Sigmoid colon (tissue), 7 donors: ENCODE results near the gene PPM1E. TPM values are rescaled to one million over a fixed set of nuclear protein-coding genes. Genes with fewer than 3 reads are reported as not detected.

ENCODE experiments used
- DNase-seq: peaks from one replicate; pipeline ENCODE4 v3.0.0-alpha.2; 2019
- H3K27ac ChIP-seq, 4 donors: fragments of 200-600 bp; sonication (generic); one replicate each; pipeline ENCODE4 v1.5.1; 2016 to 2019; ENCODE audit warnings: mild to moderate bottlenecking in 1 of 4
- H3K27me3 ChIP-seq, 3 donors: fragments of 200-600 bp; sonication (generic); one replicate each; pipeline ENCODE4 v1.5.1; 2019; ENCODE audit warnings: mild to moderate bottlenecking in 1 of 3
- H3K36me3 ChIP-seq, 4 donors: fragments of 200-600 bp; sonication (generic); one replicate each; pipeline ENCODE4 v1.5.1; 2016 to 2019
- H3K4me1 ChIP-seq, 4 donors: fragments of 200-600 bp; sonication (generic); one replicate each; pipeline ENCODE4 v1.5.1; 2017 to 2019
- H3K4me3 ChIP-seq, 4 donors: fragments of 200-600 bp; sonication (generic); one replicate each; pipeline ENCODE4 v1.5.1; 2017 to 2019; ENCODE audit warnings: mild to moderate bottlenecking in 2 of 4, moderate library complexity in 1 of 4
- H3K9me3 ChIP-seq, 4 donors: fragments of 200-600 bp in 3 of 4; sonication (generic) in 3 of 4; one replicate each; pipeline versions ENCODE4 v1.5.1 to v1.6.1; 2013 to 2019
- EP300 ChIP-seq, 4 donors: sonication (generic); formaldehyde crosslinking; IDR thresholded peaks; one replicate each; pipeline ENCODE4 v1.6.1; 2017; ENCODE audit warnings: antibody characterized with exemption in 4 of 4
- POLR2A ChIP-seq, 2 donors: fragments of 450-650 bp; IDR thresholded peaks; one replicate each; pipeline ENCODE4 v1.6.1; 2016; ENCODE audit warnings: antibody characterized with exemption in 2 of 2, mild to moderate bottlenecking in 2 of 2, moderate library complexity in 2 of 2
- POLR2AphosphoS5 ChIP-seq, 4 donors: sonication (generic); formaldehyde crosslinking; IDR thresholded peaks; one replicate each; pipeline ENCODE4 v1.6.1; 2017; ENCODE audit warnings: antibody characterized with exemption in 4 of 4
- WGBS, 2 donors: extraction: QIAGEN DNeasy Blood & Tissue Kit; methylation state at CpG; one replicate each; pipeline ENCODE4 v1.1.7; 2013; 5-methylcytosine and 5-hydroxymethylcytosine counted together
- intact Hi-C: fragments of 100-400 bp; cut with DNase I; formaldehyde crosslinking; loops from one replicate; pipeline ENCODE4 v1.15.1; 2023
- polyA plus RNA-seq, 3 donors: library from polyadenylated mRNA; stranded (reverse); fragments of 200-250 nt; gene quantifications; one replicate each; pipeline ENCODE4 v1.2.3, GENCODE V29; 2013
- total RNA-seq, 4 donors: library from RNA; depleted of rRNA; stranded (reverse); fragments of >200 nt; gene quantifications; one replicate each; pipeline ENCODE4 v1.1.0, GENCODE V29; 2016
- TF ChIP-seq, protein P1 (sequence below), 4 experiments: fragments of 450-650 bp in 3 of 4; fragments of 200-600 bp in 1 of 4; IDR thresholded peaks; one replicate each; pipeline ENCODE4 v1.5.1; 2016 to 2019; ENCODE audit warnings: antibody characterized with exemption in 4 of 4, mild to moderate bottlenecking in 3 of 4, moderate library complexity in 2 of 4
- donor health status: healthy with polysubstance abuse.
- donor health status: Bipolar disorder and iron deficiency.
- donor health status: healthy.

Gene PPM1E
- total and polyA plus RNA-seq, 7 donors: 0.16 to 0.55 (median 0.36) TPM; not detected in 2

DNA sequence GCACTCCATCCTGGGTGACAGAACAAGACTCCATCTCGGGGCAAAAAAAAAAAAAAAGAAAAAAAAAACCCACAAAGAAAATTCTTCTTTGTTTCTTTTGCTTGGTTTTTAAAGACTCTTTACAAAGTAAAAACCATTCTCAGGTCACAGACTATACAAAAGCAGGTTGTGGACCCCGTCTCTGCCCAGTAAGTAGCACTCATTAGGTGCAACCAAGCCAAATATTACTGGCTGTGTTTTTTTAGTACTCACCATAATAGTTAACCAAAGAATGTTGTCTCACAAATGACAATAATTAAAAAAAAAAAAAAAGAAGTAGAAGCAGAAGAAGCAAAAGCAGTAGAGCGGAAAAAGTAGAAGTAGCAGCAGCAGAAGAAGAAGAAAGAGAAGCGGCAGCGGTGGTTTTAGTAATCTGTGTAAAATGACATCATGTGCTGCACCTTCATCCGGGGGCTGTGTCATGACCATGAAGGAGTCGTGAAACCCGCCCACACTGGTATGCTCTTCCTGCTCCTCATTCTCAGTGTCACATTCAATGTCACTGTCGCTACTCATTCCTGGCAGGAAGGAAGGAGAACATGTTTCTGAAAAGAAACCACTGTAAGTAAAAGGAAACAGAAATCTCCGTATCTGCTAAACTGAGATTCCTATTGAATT is 245.6 kb downstream of the PPM1E start:
- 48 to 83% methylated on average over 10 of the region's 10 CpGs for WGBS, 2 donors
- H3K4me3 ChIP-seq: no peak overlapping the region
- TF ChIP-seq, protein P1, sequence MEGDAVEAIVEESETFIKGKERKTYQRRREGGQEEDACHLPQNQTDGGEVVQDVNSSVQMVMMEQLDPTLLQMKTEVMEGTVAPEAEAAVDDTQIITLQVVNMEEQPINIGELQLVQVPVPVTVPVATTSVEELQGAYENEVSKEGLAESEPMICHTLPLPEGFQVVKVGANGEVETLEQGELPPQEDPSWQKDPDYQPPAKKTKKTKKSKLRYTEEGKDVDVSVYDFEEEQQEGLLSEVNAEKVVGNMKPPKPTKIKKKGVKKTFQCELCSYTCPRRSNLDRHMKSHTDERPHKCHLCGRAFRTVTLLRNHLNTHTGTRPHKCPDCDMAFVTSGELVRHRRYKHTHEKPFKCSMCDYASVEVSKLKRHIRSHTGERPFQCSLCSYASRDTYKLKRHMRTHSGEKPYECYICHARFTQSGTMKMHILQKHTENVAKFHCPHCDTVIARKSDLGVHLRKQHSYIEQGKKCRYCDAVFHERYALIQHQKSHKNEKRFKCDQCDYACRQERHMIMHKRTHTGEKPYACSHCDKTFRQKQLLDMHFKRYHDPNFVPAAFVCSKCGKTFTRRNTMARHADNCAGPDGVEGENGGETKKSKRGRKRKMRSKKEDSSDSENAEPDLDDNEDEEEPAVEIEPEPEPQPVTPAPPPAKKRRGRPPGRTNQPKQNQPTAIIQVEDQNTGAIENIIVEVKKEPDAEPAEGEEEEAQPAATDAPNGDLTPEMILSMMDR (IDR thresholded peaks at IDR 0.05): no peak
- no peak for TF ChIP-seq POLR2A (IDR thresholded peaks at IDR 0.05)
- peak in 1 of 4 donors; percentile 23 for TF ChIP-seq POLR2AphosphoS5 (IDR thresholded peaks at IDR 0.05)

DNA sequence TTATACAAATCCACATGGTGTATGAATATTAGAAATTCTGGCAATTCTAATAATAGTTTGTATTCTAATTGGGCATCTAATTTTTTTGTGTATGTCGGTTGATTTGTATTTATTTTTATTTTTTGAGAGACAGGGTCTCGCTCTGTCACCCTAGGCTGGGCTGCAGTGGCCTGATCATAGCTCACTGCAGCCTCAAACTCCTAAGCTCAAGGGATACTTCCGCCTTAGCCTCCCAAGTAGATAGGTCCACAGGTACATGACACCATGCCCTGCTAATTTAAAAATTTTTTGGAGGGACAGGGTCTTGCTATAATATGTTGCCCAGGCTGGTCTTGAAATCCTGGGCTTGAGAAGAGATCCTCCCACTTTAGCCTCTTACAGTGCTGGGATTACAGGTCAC is 246.5 kb downstream of the PPM1E start:
- no peaks in the 10 kb centered on the region for H3K9me3 ChIP-seq
- H3K36me3 ChIP-seq: peaks cover 0 to 41% (median 10%) of the 10 kb centered on the region in 4 donors
- no peak overlapping the region for H3K4me3 ChIP-seq
- no peak for DNase-seq
- no peaks in the 10 kb centered on the region for H3K27me3 ChIP-seq
- WGBS, 2 donors: 87 to 95% methylated on average over 3 of the region's 3 CpGs
- H3K4me1 ChIP-seq: peaks cover 0 to 3% (median 0%) of the 10 kb centered on the region in 4 donors
- intact Hi-C loops: no loop called here
- TF ChIP-seq POLR2AphosphoS5 (IDR thresholded peaks at IDR 0.05) (no peak), POLR2A (IDR thresholded peaks at IDR 0.05) (no peak), EP300 (IDR thresholded peaks at IDR 0.05) (no peak)
- TF ChIP-seq, protein P1 (IDR thresholded peaks at IDR 0.05): no peak
- no peak overlapping the region for H3K27ac ChIP-seq

More for the DNA sequence above, 245.6 kb downstream of the PPM1E start:
- Histone ChIP-seq H3K4me1 (peaks cover 0 to 3% (median 0%) of the 10 kb centered on the region in 4 donors), H3K27ac (no peak overlapping the region), H3K9me3 (no peaks in the 10 kb centered on the region), H3K27me3 (no peaks in the 10 kb centered on the region), H3K36me3 (peaks cover 0 to 41% (median 10%) of the 10 kb centered on the region in 4 donors)
- intact Hi-C loops: no loop called here
- no peak for DNase-seq

DNA sequence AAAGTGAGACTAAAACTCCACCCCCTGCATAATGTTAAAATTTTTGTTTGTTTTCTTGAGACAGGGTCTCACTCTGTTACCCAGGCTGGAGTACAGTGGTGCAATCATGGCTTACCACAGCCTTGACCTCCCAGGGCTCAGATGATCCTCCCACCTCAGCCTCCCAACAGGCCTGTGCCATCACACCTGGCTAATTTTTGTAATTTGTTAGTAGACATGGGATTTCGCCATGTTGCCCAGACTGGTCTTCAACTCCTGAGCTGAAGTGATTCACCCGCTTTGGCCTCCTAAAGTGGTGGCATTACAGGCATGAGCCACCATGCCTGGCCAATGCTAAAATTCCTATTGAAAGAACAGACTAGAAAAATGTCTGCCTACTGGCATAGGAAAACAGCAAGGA is 247.2 kb downstream of the PPM1E start:
- intact Hi-C loops: no loop called here
- Histone ChIP-seq H3K9me3 (no peaks in the 10 kb centered on the region), H3K4me1 (peaks cover 0 to 3% (median 0%) of the 10 kb centered on the region in 4 donors), H3K27ac (no peak overlapping the region), H3K4me3 (no peak overlapping the region), H3K27me3 (no peaks in the 10 kb centered on the region), H3K36me3 (peaks cover 0 to 39% (median 10%) of the 10 kb centered on the region in 4 donors)
- 98% methylated on average over 2 of the region's 2 CpGs for WGBS, 2 donors
- TF ChIP-seq, protein P1 (IDR thresholded peaks at IDR 0.05): no peak
- no peak for TF ChIP-seq POLR2A (IDR thresholded peaks at IDR 0.05)
- TF ChIP-seq EP300 (IDR thresholded peaks at IDR 0.05): no peak
- no peak for TF ChIP-seq POLR2AphosphoS5 (IDR thresholded peaks at IDR 0.05)
- no peak for DNase-seq

- Histone ChIP-seq H3K4me1 (peaks cover 0 to 3% (median 0%) of the 10 kb centered on the region in 4 donors), H3K36me3 (peaks cover 0 to 35% (median 7%) of the 10 kb centered on the region in 4 donors), H3K27ac (no peak overlapping the region), H3K9me3 (no peaks in the 10 kb centered on the region), H3K27me3 (no peaks in the 10 kb centered on the region), H3K4me3 (no peak overlapping the region)
- no peak for DNase-seq
- intact Hi-C loops: loop anchor here (1.0 to 2.0 kb wide), 2 partner anchors 417 to 485 kb away; no protein-coding TSS in a partner anchor
- TF ChIP-seq EP300 (IDR thresholded peaks at IDR 0.05) (no peak), POLR2AphosphoS5 (IDR thresholded peaks at IDR 0.05) (no peak), POLR2A (IDR thresholded peaks at IDR 0.05) (peak in 1 of 2 donors; percentile 9)
- TF ChIP-seq, protein P1 (IDR thresholded peaks at IDR 0.05): no peak
- WGBS, 2 donors: 97 to 100% methylated on average over 1 of the region's 1 CpG
These were observed 248.2 kb downstream of the PPM1E start for GRCh38 chr17:59003860-59004259.
